ENCODE measurements around the gene CLMN.

Gene CLMN

GRCh38 chr14:95199298-95199983, 120.3 kb downstream of the CLMN start:
- no peak overlapping the region for H3K4me3 ChIP-seq (ENCODE audit: low read depth, low read length)
- no peak for DNase-seq (ENCODE audit: low read depth)
- no peak for TF ChIP-seq CTCF (conservative IDR thresholded peaks at IDR 0.05; ENCODE audit: low read depth, low read length)

- DNase-seq (ENCODE audit: low read depth): no peak
- TF ChIP-seq CTCF (conservative IDR thresholded peaks at IDR 0.05; ENCODE audit: low read depth, low read length): no peak
- no peak overlapping the region for H3K4me3 ChIP-seq (ENCODE audit: low read depth, low read length)
Observed at GRCh38 chr14:95198320-95198719, 121.4 kb downstream of the CLMN start.

- H3K4me3 ChIP-seq (ENCODE audit: low read depth, low read length): no peak overlapping the region
- DNase-seq (ENCODE audit: low read depth): no peak
- no peak for TF ChIP-seq CTCF (conservative IDR thresholded peaks at IDR 0.05; ENCODE audit: low read depth, low read length)
Observed at GRCh38 chr14:95197551-95197950, 122.2 kb downstream of the CLMN start.

GRCh38 chr14:95196826-95197545, 122.7 kb downstream of the CLMN start:
- no peak overlapping the region for H3K4me3 ChIP-seq (ENCODE audit: low read depth, low read length)
- DNase-seq (ENCODE audit: low read depth): no peak
- TF ChIP-seq CTCF (conservative IDR thresholded peaks at IDR 0.05; ENCODE audit: low read depth, low read length): no peak

- DNase-seq (ENCODE audit: low read depth): peak; percentile 26
- H3K4me3 ChIP-seq (ENCODE audit: low read depth, low read length): no peak overlapping the region
- peak; percentile 30 for TF ChIP-seq CTCF (conservative IDR thresholded peaks at IDR 0.05; ENCODE audit: low read depth, low read length)
Observed at GRCh38 chr14:95196268-95196667, 123.4 kb downstream of the CLMN start.

- H3K4me3 ChIP-seq (ENCODE audit: low read depth, low read length): no peak overlapping the region
- no peak for TF ChIP-seq CTCF (conservative IDR thresholded peaks at IDR 0.05; ENCODE audit: low read depth, low read length)
- no peak for DNase-seq (ENCODE audit: low read depth)
Observed at GRCh38 chr14:95195031-95195430, 124.7 kb downstream of the CLMN start.

GRCh38 chr14:95193081-95193480, 126.6 kb downstream of the CLMN start:
- H3K4me3 ChIP-seq (ENCODE audit: low read depth, low read length): no peak overlapping the region
- no peak for TF ChIP-seq CTCF (conservative IDR thresholded peaks at IDR 0.05; ENCODE audit: low read depth, low read length)
- DNase-seq (ENCODE audit: low read depth): peak; percentile 31

All from choroid plexus epithelial cell (primary cell).